Esophagus squamous epithelium (tissue), 5 donors: ENCODE results near the gene SMARCC2. TPM values are rescaled to one million over a fixed set of nuclear protein-coding genes. Genes with fewer than 3 reads are reported as not detected.
A peak's percentile ranks its signal among the peaks of the same experiment; 100 is the strongest.

Experiments
- DNase-seq: peaks from one replicate; lab custom pipeline; 2025; lab: John Stamatoyannopoulos, UW
- H3K27ac ChIP-seq, 4 donors: fragments of 200-600 bp; sonication (generic); one replicate each; pipeline ENCODE4 v1.5.1; 2016 to 2019; ENCODE audit warnings: mild to moderate bottlenecking in 1 of 4
- H3K27me3 ChIP-seq, 4 donors: fragments of 200-600 bp; sonication (generic); 1 replicate in 3 of 4; 2 replicates in 1 of 4; pipeline versions ENCODE4 v1.5.1 to v1.6.0; 2017 to 2021; ENCODE audit warnings: antibody characterized with exemption in 1 of 4
- H3K36me3 ChIP-seq, 3 donors: fragments of 200-600 bp; sonication (generic); one replicate each; pipeline ENCODE4 v1.5.1; 2016 to 2019
- H3K4me1 ChIP-seq, 3 donors: fragments of 200-600 bp; sonication (generic); one replicate each; pipeline ENCODE4 v1.5.1; 2017 to 2019
- H3K4me3 ChIP-seq, 4 donors: fragments of 200-600 bp; sonication (generic); 1 replicate in 3 of 4; 2 replicates in 1 of 4; pipeline ENCODE4 v1.5.1; 2016 to 2019; ENCODE audit warnings: mild to moderate bottlenecking in 2 of 4, moderate library complexity in 1 of 4
- H3K9me3 ChIP-seq, 3 donors: fragments of 200-600 bp; sonication (generic); one replicate each; pipeline ENCODE4 v1.5.1; 2016 to 2019
- POLR2A ChIP-seq, 4 donors: fragments of 450-650 bp; IDR thresholded peaks; one replicate each; pipeline ENCODE4 v1.6.1; 2017; ENCODE audit warnings: antibody characterized with exemption in 4 of 4, mild to moderate bottlenecking in 4 of 4, moderate library complexity in 3 of 4
- WGBS, 2 donors: methylation state at CpG; one replicate each; pipeline ENCODE4 v1.1.5; 2018; 5-methylcytosine and 5-hydroxymethylcytosine counted together
- intact Hi-C: fragments of 100-400 bp; cut with DNase I; formaldehyde crosslinking; loops from one replicate; pipeline ENCODE4 v1.15.0; 2022
- total RNA-seq, 4 donors: library from RNA; depleted of rRNA; stranded (reverse); fragments of >200 nt; gene quantifications; one replicate each; pipeline ENCODE4 v1.1.0, GENCODE V29; 2016
- TF ChIP-seq, protein P1 (sequence below), 6 experiments: fragments of 450-650 bp in 4 of 6; fragments of 200-600 bp in 2 of 6; sonication (generic) in 2 of 6; IDR thresholded peaks; one replicate each; pipeline ENCODE4 v1.5.1; 2016 to 2019; ENCODE audit warnings: antibody characterized with exemption in 6 of 6, mild to moderate bottlenecking in 4 of 6, moderate library complexity in 4 of 6
- donor health status: DM: yes; HTN: yes; CAD: no.

The SMARCC2 gene
- total RNA-seq, 4 donors from 2014 or later = 31.7 to 64.9 (median 46.1) TPM

DNA sequence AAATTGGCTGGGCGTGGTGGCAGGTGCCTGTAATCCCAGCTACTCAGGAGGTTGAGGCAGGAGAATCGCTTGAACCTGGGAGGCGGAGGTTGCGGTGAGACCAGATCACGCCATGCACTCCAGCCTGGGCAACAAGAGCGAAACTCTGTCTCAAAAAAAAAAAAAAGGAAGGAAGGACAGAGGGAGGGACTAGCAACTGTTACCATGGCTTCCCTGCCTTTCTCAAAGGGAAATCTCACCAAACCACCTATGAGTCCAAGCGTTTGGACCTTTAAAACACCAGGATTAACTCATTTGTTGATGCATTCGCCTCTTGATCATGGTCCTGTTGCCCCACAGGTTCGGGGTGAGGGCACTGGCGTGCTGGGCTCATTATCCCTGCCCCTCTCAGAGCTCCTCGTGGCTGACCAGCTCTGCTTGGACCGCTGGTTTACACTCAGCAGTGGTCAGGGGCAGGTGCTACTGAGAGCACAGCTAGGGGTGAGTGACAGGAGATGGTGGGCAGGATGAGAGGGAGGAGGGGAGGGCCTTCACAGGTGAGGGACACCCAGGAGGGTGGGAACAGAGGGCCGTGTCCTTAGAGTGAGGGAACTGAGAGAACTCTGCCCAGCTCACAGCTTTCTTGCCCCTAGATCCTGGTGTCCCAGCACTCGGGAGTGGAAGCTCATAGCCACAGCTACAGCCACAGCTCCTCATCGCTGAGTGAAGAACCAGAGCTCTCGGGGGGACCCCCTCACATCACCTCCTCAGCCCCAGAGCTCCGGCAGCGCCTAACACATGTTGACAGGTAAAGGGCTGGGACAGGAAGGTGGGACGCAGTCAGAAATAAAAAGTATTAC is 47.1 kb downstream of the SMARCC2 start:
- Histone ChIP-seq H3K4me1 (peaks cover 0 to 44% (median 7%) of the 10 kb centered on the region in 3 donors), H3K36me3 (peaks cover 26 to 82% (median 40%) of the 10 kb centered on the region in 3 donors), H3K27me3 (no peaks in the 10 kb centered on the region), H3K4me3 (no peak overlapping the region), H3K27ac (peak overlapping the region in 3 of 4 donors; percentile 54 to 67 (median 58)), H3K9me3 (no peaks in the 10 kb centered on the region)
- WGBS, 2 donors = 82 to 83% methylated on average over 10 to 12 of the region's 19 CpGs
- intact Hi-C loops = no loop called here
- DNase-seq = no peak
- TF ChIP-seq, protein P1, sequence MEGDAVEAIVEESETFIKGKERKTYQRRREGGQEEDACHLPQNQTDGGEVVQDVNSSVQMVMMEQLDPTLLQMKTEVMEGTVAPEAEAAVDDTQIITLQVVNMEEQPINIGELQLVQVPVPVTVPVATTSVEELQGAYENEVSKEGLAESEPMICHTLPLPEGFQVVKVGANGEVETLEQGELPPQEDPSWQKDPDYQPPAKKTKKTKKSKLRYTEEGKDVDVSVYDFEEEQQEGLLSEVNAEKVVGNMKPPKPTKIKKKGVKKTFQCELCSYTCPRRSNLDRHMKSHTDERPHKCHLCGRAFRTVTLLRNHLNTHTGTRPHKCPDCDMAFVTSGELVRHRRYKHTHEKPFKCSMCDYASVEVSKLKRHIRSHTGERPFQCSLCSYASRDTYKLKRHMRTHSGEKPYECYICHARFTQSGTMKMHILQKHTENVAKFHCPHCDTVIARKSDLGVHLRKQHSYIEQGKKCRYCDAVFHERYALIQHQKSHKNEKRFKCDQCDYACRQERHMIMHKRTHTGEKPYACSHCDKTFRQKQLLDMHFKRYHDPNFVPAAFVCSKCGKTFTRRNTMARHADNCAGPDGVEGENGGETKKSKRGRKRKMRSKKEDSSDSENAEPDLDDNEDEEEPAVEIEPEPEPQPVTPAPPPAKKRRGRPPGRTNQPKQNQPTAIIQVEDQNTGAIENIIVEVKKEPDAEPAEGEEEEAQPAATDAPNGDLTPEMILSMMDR (IDR thresholded peaks at IDR 0.05) = no peak
- TF ChIP-seq POLR2A (IDR thresholded peaks at IDR 0.05) = no peak

DNA sequence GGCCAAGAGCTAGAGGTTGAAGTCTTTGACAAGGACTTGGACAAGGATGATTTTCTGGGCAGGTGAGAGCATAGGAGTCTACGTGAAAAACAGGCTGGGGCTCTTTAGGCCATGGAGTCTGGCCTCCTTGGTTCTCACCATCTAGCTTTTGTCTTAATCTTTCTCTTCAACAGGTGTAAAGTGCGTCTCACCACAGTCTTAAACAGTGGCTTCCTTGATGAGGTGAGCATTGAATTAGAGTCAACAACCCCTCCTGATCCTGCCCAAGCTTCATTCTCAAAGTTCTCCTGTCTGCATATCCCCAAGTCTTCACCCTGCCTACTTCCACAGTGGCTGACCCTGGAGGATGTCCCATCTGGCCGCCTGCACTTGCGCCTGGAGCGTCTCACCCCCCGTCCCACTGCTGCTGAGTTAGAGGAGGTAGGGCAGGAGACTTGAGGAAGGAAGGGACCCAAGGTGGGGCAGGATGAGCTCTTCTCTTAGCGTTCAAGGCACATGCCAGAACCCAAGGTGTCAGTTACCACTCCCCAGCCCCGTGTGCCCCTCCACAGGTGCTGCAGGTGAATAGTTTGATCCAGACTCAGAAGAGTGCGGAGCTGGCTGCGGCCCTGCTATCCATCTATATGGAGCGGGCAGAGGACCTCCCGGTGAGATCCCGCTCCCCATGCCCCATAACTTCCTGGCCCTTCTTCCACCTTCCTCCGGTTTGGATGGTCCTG is 51.3 kb downstream of the SMARCC2 start:
- Histone ChIP-seq H3K27me3 (no peaks in the 10 kb centered on the region), H3K27ac (no peak overlapping the region), H3K4me1 (peaks cover 0 to 10% (median 0%) of the 10 kb centered on the region in 3 donors), H3K4me3 (no peak overlapping the region), H3K36me3 (peaks cover 42 to 100% (median 62%) of the 10 kb centered on the region in 3 donors), H3K9me3 (no peaks in the 10 kb centered on the region)
- DNase-seq = no peak
- TF ChIP-seq, protein P1 (IDR thresholded peaks at IDR 0.05) = no peak
- TF ChIP-seq POLR2A (IDR thresholded peaks at IDR 0.05) = no peak
- intact Hi-C loops = no loop called here
- 93% methylated on average over 11 to 13 of the region's 14 CpGs for WGBS, 2 donors

DNA sequence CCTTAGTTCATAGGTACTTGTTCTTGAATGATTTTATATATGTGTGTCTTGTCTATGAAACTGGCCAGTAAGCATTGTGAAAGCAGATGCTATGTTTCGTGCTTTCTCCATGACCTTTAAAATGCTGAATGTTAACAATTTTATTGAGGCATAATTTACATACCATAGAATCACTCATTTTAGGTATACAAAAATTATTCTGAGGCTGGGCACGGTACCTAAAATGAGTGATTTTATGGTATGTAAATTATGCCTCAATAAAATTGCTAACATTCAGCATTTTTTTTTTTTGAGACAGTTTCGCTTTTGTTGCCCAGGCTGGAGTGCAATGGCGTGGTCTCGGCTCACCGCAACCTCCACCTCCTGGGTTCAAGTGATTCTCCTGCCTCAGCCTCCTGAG is 54.4 kb downstream of the SMARCC2 start:
- 82 to 91% methylated on average over 6 of the region's 6 CpGs for WGBS, 2 donors
- DNase-seq = no peak
- no peaks in the 10 kb centered on the region for H3K9me3 ChIP-seq
- intact Hi-C loops = no loop called here
- no peaks in the 10 kb centered on the region for H3K27me3 ChIP-seq
- no peak overlapping the region for H3K4me3 ChIP-seq
- peaks cover 36 to 99% (median 63%) of the 10 kb centered on the region in 3 donors for H3K36me3 ChIP-seq
- peaks cover 0 to 14% (median 7%) of the 10 kb centered on the region in 3 donors for H3K4me1 ChIP-seq
- no peak overlapping the region for H3K27ac ChIP-seq
- TF ChIP-seq, protein P1 (IDR thresholded peaks at IDR 0.05) = no peak
- no peak for TF ChIP-seq POLR2A (IDR thresholded peaks at IDR 0.05)

DNA sequence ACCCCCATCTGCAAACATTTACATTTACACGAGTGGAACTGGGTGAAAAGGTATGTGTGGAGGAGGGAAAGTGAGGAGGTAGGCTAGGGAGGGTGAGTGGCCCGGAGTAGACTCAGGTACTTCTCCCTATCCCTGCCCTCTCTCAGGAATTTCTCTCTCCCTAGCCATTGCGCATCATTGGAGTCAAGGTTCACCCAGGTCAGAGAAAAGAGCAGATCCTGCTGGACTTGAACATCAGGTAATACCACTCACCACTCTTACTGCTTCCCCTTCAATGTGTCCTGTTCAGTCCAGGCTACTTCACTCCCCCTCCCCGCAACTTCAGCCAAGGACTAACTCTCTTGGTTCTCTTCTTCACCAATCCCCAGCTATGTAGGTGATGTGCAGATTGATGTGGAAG is 58.4 kb downstream of the SMARCC2 start:
- intact Hi-C loops = no loop called here
- 82 to 93% methylated on average over 3 to 4 of the region's 4 CpGs for WGBS, 2 donors
- H3K36me3 ChIP-seq = peaks cover 26 to 59% (median 32%) of the 10 kb centered on the region in 3 donors

More for the DNA sequence above, 58.4 kb downstream of the SMARCC2 start:
- Histone ChIP-seq H3K9me3 (no peaks in the 10 kb centered on the region), H3K27ac (peak overlapping the region in 3 of 4 donors; percentile 95 to 98 (median 98)), H3K4me3 (no peak overlapping the region), H3K27me3 (no peaks in the 10 kb centered on the region), H3K4me1 (peaks cover 22 to 48% (median 26%) of the 10 kb centered on the region in 3 donors)
- TF ChIP-seq, protein P1 (IDR thresholded peaks at IDR 0.05) = no peak
- TF ChIP-seq POLR2A (IDR thresholded peaks at IDR 0.05) = no peak
- no peak for DNase-seq
